Transverse colon (tissue), 4 donors: ENCODE measurements around the gene PRKAG3. TPM values are rescaled to one million over a fixed set of nuclear protein-coding genes. Genes with fewer than 3 reads are reported as not detected.

Experiments
- DNase-seq: peaks from one replicate; pipeline ENCODE4 v3.0.0-alpha.2; 2019
- H3K27ac ChIP-seq, 4 donors: fragments of 200-600 bp; sonication (generic); 2 replicates each; pipeline ENCODE4 v1.5.1; 2016 to 2018; ENCODE audit warnings: inconsistent platforms in 4 of 4
- H3K27me3 ChIP-seq: fragments of 200-600 bp; sonication (generic); 2 replicates; pipeline ENCODE4 v1.5.1; 2017; ENCODE audit warnings: inconsistent platforms
- H3K36me3 ChIP-seq, 4 donors: fragments of 200-600 bp; sonication (generic); 2 replicates each; pipeline ENCODE4 v1.5.1; 2017 to 2019; ENCODE audit warnings: inconsistent platforms in 4 of 4
- H3K4me1 ChIP-seq, 4 donors: fragments of 200-600 bp; sonication (generic); 2 replicates each; pipeline ENCODE4 v1.5.1; 2017 to 2020; ENCODE audit warnings: inconsistent platforms in 4 of 4
- H3K4me3 ChIP-seq, 4 donors: fragments of 200-600 bp; sonication (generic); 1 replicate in 1 of 4; 2 replicates in 3 of 4; pipeline versions ENCODE4 v1.5.1 to v1.6.1; 2017 to 2019; ENCODE audit warnings: inconsistent platforms in 4 of 4
- H3K9me3 ChIP-seq, 2 donors: fragments of 200-600 bp; sonication (generic); 2 replicates each; pipeline ENCODE4 v1.5.1; 2017 to 2019; ENCODE audit warnings: inconsistent platforms in 2 of 2
- CTCF ChIP-seq, 5 experiments: fragments of 200-600 bp in 3 of 5; fragments of 450-650 bp in 2 of 5; sonication (generic) in 3 of 5; IDR thresholded peaks; 1 replicate in 2 of 5; 2 replicates in 3 of 5; pipeline ENCODE4 v1.5.1; 2016 to 2017; ENCODE audit warnings: antibody characterized with exemption in 5 of 5, inconsistent platforms in 3 of 5, mild to moderate bottlenecking in 2 of 5, moderate library complexity in 1 of 5
- EP300 ChIP-seq: sonication (generic); formaldehyde crosslinking; IDR thresholded peaks from one replicate; pipeline ENCODE4 v1.6.1; 2017; ENCODE audit warnings: antibody characterized with exemption, low read depth
- POLR2A ChIP-seq: fragments of 450-650 bp; IDR thresholded peaks from one replicate; pipeline ENCODE4 v1.6.1; 2016; ENCODE audit warnings: antibody characterized with exemption, mild to moderate bottlenecking, moderate library complexity
- POLR2AphosphoS5 ChIP-seq, 3 donors: sonication (generic); formaldehyde crosslinking; IDR thresholded peaks; one replicate each; pipeline ENCODE4 v1.6.1; 2016; ENCODE audit warnings: antibody characterized with exemption in 3 of 3
- WGBS, 2 donors: methylation state at CpG; one replicate each; pipeline ENCODE4 v1.1.5; 2018; ENCODE audit warnings: low coverage in 1 of 2; 5-methylcytosine and 5-hydroxymethylcytosine counted together
- in situ Hi-C, 4 donors: fragments of 200-750 bp; cut with MboI; loops; one replicate each; pipeline versions ENCODE4 v1.15.0 to v1.15.1; 2017; ENCODE audit warnings: low sequenced_read_pairs in 3 of 4, low pct_ligation_motif_present in 1 of 4, low pct_unique_long_range_greater_than_20kb in 1 of 4
- intact Hi-C: fragments of 100-400 bp; cut with DNase I; formaldehyde crosslinking; loops from one replicate; pipeline ENCODE4 v1.15.1; 2023; ENCODE audit warnings: low total_unique reads
- total RNA-seq, 4 donors: library from RNA; depleted of rRNA; stranded (reverse); fragments of >200 nt; gene quantifications; one replicate each; pipeline ENCODE4 v1.1.0, GENCODE V29; 2016

PRKAG3 gene
- total RNA-seq: not detected

GRCh38 chr2:218831378-218831990 lies at the start of gene PRKAG3:
PRKAG3 (minus strand) TSS chr2:218831803.
- Histone ChIP-seq H3K4me3 (no peak within 1 kb of the TSS), H3K9me3 (no peaks in the 10 kb centered on the region), H3K4me1 (no peaks in the 10 kb centered on the region), H3K27ac (no peak within 1 kb of the TSS), H3K36me3 (no peaks in the 10 kb centered on the region), H3K27me3 (peaks cover 34% of the 10 kb centered on the region)
- 60 to 73% methylated on average over 2 to 18 of the region's 18 CpGs for WGBS, 2 donors
- TF ChIP-seq CTCF (IDR thresholded peaks at IDR 0.05): no peak
- DNase-seq: no peak
- in situ Hi-C loops (loop anchor here (10.0 to 25.0 kb wide), 4 partner anchors 94 to 119 kb away; partner anchors contain the start of gene TTLL4 (in 1 of the 4)), intact Hi-C loops (no loop called here)

DNA sequence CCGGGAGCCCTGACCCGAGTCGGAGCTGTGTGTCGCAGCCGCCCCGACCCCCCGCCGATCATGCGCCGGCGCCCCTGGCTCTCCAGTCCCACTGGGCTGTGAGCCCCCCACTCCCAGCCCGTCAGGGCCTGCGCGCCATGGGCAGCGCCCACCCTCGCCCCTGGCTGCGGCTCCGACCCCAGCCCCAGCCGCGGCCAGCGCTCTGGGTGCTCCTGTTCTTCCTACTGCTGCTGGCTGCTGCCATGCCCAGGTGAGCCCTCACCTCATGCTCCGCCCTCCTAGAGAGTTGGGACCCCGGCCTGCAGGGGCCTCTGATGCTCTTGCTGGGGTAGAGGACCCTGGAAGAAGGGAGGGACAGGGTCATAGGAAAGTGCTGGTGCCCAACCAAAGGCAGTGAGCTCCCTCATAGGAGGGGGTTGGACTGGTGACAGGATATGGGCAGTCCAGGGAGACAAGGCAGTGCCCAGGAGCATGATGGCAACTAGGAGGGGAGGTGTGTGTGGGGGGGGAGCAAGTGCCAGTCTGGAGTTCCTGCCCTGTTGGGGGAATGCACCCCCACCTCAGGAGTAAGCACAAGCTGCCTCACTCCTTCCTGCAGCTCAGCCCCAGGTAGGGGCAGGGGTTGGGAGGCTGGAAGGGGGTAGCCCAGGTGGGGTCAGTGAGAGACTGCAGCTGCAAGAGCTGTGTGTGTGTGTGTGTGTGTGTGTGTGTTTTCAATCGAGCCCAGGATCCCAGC lies 49.4 kb upstream of the PRKAG3 start:
- DNase-seq: no peak
- Histone ChIP-seq H3K27me3 (peaks cover 91% of the 10 kb centered on the region), H3K4me3 (peak overlapping the region in 3 of 4 donors; percentile 6 to 36 (median 22))

GRCh38 chr2:218880102-218880858 lies 48.7 kb upstream of the PRKAG3 start, which contains the start of gene WNT10A:
WNT10A (plus strand) TSS chr2:218880852; CDS start chr2:218880996, 144 bp downstream.
- peaks cover 5 to 31% (median 24%) of the 10 kb centered on the region in 4 donors for H3K4me1 ChIP-seq
- peak within 1 kb of the TSS; percentile 36 to 79 (median 51) for H3K27ac ChIP-seq
- TF ChIP-seq POLR2A (peak; percentile 29), EP300 (no peak), POLR2AphosphoS5 (IDR thresholded peaks at IDR 0.05) (peak in 1 of 3 donors; percentile 52), CTCF (IDR thresholded peaks at IDR 0.05) (no peak)
- in situ Hi-C loops: no loop called here
- peak within 1 kb of the TSS in 3 of 4 donors; percentile 6 to 36 (median 22) for H3K4me3 ChIP-seq
- intact Hi-C loops: no loop called here
- H3K27me3 ChIP-seq: peaks cover 98% of the 10 kb centered on the region
- 4% methylated on average over 17 of the region's 58 CpGs; no CpG with 5 or more reads in 1 of the 2 donors for WGBS, 2 donors
- no peaks in the 10 kb centered on the region for H3K9me3 ChIP-seq
- H3K36me3 ChIP-seq: no peaks in the 10 kb centered on the region
- peak; percentile 78 for DNase-seq

More for the DNA sequence above, 49.4 kb upstream of the PRKAG3 start:
- in situ Hi-C loops: no loop called here
- Histone ChIP-seq H3K9me3 (no peaks in the 10 kb centered on the region), H3K27ac (peak overlapping the region; percentile 36 to 79 (median 51)), H3K4me1 (peaks cover 5 to 31% (median 24%) of the 10 kb centered on the region in 4 donors), H3K36me3 (no peaks in the 10 kb centered on the region)
- WGBS, 2 donors: 31% methylated on average over 11 of the region's 24 CpGs; no CpG with 5 or more reads in 1 of the 2 donors
- TF ChIP-seq CTCF (IDR thresholded peaks at IDR 0.05) (no peak), POLR2AphosphoS5 (IDR thresholded peaks at IDR 0.05) (no peak), EP300 (no peak), POLR2A (no peak)
- intact Hi-C loops: no loop called here

- Histone ChIP-seq H3K27me3 (peaks cover 99% of the 10 kb centered on the region), H3K4me3 (peak overlapping the region in 1 of 4 donors; percentile 36), H3K36me3 (no peaks in the 10 kb centered on the region), H3K27ac (peak overlapping the region in 2 of 4 donors; percentile 10 to 79), H3K4me1 (peaks cover 5 to 31% (median 24%) of the 10 kb centered on the region in 4 donors), H3K9me3 (no peaks in the 10 kb centered on the region)
- intact Hi-C loops (no loop called here), in situ Hi-C loops (no loop called here)
- 16% methylated on average over 11 of the region's 11 CpGs; no CpG with 5 or more reads in 1 of the 2 donors for WGBS, 2 donors
- TF ChIP-seq CTCF (IDR thresholded peaks at IDR 0.05) (no peak), POLR2A (no peak), POLR2AphosphoS5 (IDR thresholded peaks at IDR 0.05) (no peak), EP300 (no peak)
- DNase-seq: no peak
These were observed 48.1 kb upstream of the PRKAG3 start for GRCh38 chr2:218879776-218880101.
